HuH-7.5 (cell line): Measurements from ENCODE around the gene GCDH.
A peak's percentile ranks its signal among the peaks of the same experiment; 100 is the strongest.
"Not testable (repeated sequence)": the region's sequence is repeated elsewhere in the genome, so short reads cannot be mapped to it uniquely, and the experiment has no call there.

Experiments
- DNase-seq: peaks from one replicate; pipeline ENCODE4 v3.0.0; 2011; ENCODE audit warnings: low spot score

Gene GCDH

DNA sequence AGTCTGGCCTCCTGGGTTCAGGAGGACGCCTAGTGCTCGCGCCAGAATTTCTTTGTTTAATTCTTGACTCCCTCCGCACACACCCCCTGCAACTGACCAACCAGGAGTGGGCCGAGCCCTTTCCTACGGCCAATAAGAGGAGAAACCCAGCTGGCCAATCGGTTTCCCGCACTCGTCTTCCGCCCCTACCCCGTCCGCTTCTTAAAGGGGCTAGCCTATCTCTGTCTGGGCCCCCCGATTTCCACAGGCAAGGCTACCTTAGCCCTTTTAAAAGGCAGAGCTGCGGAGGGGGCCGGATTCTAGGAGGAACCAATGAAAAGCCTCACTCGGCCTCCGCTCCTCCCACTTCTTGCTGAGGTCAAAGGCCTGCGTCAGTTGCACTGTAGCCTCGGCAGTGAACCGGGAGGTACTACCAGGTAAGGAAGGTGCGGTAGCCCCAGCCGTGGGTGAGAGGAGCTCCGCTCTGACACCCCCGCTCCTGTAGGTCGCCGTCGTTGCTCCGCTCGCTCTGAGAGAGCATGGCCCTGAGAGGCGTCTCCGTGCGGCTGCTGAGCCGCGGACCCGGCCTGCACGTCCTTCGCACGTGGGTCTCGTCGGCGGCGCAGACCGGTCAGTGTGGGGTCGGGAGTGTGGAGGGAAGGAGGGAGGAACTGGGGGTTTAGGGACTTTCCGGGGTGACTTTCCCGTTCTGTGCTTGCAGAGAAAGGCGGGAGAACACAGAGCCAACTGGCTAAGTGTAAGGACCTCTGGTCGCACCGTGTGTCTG, at the start of gene GCDH:
GCDH (plus strand) TSS at position 374 of the 766 bp plus-strand sequence; CDS start at position 519, 145 bp downstream.
- DNase-seq, result peak; percentile 100

DNA sequence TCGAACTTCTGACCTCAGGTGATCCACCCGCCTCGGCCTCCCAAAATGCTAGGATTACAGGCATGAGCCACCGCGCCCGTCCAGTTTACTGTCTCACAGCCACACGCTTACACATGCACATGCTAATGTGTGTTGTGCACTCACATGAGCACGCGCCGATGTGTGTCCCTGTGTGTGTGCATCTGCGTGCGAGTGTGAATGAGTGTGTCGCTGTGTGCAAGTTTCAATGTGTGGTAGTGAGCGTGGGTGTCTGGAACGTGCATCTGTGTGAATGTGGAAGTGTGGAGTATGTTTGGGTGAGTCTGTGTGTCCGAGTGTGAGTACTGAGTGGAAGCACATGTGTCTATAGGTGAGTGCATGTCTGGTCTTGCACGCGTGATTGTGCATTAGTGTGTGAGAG, 48.4 kb upstream of the GCDH start:
- no peak for DNase-seq

DNA sequence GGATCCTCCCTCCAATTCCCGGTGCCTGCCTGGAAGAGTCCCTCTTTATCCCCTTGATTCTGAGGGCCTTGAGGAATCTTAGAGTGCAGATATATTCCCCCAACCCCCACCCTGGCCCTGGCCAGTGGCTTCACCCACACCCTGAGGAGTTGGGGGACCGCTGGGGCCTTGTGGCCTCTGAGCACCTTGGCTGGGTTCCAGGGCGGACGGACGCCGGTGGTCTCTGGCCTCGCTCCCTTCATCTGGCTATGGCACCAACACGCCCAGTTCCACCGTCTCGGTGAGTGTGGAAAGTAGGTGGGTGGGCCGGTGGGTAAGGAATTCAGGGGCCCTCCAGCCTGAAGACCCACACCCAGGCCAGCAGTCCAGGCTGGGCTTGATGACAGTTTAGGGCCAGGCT, 47.6 kb upstream of the GCDH start:
- no peak for DNase-seq

DNA sequence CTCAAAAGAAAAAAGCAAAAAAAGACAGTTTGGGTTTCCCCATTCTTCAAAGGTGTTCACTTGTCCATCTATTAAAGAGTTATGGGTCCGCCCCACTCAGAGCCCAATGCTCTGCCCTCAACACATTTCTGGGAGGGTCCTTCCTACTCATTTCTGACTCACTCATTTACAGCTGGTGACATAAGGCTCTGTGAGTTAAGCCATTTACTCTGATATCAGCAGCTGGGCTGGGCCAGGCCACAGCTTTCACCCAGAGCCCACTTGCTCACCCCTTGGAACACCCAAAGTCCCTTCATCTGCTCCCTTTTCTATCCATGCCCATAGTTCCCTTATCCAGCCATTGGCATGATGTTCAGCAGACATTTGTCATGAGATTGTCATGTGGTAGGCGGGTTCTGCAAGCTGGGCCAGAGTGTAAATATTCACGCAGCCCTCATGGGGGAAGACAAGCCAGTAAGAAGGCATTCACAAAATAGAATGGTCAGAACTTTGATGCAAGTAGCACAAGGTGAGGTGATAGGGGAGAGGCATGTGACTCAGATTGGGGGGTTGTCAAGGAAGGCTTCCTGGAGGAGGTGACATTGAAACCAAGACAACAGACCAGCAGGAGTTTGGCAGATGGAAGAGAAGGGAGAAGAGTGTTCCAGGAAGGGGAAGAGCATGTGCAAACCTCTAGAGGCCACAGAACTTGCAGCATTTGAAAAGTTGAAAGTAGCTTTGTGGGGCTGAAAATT, 46.8 kb upstream of the GCDH start:
- no peak for DNase-seq

DNA sequence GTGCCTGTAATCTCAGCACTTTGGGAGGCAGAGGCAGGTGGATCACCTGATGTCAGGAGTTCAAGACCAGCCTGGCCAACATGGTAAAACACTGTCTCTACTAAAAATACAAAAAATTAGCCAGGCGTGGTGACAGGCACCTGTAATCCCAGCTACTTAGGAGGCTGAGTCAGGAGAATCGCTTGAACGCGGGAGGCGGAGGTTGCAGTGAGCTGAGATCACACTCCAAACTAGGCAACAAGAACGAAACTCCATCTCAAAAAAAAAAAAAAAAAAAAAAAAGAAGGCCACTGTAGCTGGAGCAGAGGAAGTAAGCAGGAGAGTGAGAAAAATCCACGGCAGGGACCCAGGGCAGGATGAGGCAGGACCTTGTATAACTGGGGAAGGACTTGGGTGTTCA, 44.3 kb upstream of the GCDH start:
- DNase-seq, result not testable (repeated sequence)

DNA sequence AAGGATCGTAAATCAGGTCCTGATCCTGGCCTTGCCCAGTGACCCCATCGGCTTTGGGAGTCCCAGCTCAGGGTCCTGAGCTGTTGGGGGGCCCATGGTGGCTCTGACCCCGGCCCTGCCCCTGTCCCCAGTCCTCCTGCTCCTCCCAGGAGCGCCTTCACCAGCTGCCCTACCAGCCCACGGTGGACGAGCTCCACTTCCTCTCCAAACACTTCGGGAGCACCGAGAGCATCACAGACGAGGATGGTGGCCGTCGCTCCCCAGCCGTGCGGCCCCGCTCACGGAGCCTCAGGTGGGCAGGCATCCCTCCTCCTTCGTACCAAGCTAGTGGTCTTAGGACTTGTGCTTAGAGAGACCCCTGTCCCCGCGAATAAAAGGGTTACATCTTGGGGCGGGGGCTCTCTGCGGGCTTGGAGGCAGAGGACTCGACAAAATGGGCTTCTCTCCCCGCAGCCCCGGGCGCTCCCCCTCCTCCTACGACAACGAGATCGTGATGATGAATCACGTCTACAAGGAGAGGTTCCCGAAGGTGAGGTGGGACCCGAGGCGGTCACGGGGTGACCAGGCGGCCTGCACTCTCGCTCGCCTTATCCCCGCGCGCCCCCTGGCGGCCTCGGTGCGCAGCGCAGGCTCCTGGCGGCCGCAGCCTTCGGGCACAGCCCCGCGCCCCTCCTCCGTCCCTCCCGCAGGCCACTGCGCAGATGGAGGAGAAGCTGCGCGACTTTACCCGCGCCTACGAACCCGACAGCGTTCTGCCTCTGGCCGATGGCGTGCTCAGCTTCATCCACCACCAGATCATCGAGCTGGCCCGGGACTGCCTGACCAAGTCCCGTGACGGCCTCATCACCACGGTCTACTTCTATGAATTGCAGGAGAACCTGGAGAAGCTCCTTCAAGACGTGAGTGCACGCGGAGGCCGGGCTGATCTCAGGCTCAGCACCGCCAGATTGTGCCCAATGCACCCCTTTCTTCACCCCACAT, 43.5 kb upstream of the GCDH start:
- DNase-seq, result peak; percentile 93

DNA sequence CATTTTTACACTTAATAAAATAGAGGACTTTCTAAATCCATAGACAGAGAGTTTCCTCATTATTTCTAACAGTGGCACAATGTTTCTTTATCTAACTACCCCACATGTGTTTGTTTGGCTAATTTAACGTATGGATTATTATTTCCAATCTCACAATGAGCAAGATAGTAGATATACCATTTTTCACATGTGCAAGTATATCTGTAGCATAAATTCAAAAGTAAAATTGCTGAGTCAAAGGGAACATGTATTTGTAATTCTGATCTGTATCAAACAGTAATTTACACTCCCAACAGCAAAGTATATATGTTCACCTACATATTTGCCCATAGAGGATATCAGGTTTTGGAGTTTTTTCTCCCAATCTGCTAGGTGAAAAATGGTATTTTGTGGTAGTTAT, 34.3 kb upstream of the GCDH start:
- no peak for DNase-seq

DNA sequence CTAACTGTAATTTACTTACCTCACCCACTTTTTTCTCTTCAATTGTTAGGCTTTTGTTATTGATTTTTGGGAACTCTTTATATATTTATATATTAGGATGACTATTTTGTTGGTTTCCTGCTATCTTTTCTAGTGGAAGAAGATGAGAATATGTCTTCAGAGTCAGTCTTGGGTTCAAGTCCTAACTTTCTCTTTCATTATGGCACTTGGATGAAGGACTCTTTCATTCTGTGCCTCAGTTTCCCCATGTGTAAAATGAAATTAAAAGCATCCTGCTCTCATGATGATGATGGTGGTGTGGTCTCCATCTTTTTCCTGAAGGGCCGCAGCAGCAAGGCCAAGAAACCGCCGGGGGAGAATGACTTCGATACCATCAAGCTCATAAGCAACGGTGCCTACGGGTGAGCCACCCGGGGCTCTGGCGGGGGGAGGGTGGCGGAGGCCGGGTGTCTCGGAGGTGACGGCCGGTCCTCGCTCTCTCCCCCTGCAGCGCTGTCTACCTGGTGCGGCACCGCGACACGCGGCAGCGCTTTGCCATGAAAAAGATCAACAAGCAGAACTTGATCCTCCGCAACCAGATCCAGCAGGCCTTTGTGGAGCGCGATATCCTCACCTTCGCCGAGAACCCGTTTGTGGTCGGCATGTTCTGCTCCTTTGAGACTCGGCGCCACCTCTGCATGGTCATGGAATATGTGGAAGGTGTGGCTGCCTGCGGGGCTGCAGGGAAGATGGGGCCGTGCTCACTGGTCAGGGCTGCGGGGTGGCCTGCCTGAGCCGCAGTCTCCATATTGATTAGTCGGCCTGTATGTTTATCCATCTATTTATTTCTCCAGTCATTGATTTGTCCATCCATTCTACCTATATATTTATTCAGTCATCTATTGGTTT, 32.7 kb upstream of the GCDH start:
- no peak for DNase-seq

DNA sequence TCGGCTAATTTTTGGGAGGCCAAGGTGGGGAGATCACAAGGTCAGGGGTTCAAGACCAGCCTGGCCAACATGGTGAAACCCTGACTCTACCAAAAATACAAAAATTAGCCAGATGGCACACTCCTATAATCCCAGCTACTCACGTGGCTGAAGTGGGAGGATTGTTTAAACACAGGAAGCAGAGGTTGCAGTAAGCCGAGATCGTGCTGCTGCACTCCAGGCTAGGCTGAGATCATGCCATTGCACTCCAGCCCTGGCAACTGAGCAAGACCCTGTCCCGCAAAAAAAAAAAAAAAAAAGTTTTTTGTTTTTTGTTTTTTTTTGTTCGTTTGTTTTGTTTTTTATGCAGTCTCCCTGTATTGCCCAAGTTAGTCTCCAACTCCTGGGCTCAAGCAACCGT, 31.4 kb upstream of the GCDH start:
- no peak for DNase-seq

DNA sequence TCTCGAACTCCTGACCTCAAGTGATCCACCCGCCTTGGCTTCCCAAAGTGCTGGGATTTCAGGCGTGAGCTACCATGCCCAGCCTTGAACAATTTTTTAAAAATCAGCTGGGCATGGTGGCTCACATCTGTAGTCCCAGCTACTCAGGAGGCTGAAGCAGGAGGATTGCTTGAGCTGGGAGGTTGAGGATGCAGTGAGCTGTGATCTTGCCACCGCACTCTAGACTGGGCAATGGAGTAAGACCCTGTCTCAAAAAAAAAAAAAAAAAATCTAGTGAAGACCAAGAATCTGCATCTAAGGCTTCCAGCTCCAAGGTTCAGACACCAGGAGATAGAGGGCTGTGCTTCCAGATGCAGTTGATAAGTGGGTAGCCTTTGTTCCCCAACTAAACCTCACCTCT, 26.8 kb upstream of the GCDH start:
- DNase-seq, result no peak

DNA sequence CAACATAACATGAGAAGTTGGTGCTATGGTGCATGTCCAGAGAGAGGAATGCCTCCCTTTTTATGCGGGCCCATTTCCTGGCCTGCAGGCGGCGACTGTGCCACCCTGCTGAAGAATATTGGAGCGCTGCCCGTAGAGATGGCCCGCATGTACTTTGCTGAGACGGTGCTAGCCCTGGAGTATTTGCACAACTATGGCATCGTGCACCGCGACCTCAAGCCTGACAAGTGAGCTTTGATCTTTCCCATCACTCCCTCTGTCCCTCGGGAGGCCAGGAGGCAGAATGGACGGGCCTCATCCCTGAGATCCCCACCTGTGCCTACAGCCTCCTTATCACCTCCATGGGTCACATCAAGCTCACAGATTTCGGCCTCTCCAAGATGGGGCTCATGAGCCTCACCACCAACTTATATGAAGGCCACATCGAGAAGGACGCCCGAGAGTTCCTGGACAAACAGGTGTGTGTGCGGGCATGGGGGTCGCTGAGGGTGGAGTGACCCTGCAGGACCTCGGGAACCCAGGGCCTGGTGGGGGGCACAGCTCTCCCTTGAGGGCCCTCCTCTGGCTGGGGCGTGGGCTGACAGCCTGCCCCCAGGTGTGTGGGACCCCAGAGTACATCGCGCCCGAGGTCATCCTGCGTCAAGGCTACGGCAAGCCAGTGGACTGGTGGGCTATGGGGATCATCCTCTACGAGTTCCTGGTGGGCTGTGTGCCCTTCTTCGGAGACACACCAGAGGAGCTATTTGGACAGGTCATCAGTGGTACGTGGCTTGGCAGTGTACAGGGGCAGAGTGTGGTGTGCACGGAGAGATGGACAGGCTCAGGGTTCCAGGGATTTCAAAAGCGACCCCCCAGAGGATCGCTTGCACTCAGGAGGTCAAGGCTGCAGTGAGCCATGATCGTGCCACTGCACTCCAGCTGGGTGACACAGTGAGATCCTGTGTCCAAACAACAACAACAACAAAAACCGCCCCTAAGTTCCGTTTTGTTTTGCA, 25.9 kb upstream of the GCDH start:
- no peak for DNase-seq

DNA sequence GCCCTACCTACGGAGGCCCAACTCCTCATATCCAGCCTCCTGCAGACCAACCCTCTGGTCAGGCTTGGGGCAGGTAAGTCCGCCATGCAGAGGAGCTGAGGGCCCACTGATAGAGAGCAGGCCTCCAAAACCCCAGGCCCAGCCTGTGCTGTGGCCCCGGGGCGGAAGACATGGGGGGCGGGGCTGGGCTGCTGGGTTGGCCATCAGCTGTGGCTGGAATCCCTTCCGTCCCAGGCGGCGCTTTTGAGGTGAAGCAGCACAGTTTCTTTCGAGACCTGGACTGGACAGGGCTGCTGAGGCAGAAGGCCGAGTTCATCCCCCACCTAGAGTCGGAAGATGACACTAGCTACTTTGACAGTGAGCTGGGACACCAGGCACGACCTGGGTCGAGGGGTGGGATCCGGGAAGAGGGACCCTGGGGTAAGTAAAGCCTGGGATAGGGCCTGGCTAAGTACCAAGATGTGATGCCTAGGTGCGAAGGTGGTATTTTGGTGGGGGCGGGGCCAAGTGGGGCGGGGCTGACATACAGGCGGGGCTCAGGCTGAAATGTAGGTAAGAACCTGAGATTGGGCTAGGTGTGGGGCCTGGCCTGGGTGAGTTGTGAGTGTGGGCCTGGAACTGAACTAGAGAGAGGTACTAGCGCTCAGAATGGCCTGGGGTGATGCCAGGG, 25.1 kb upstream of the GCDH start:
- DNase-seq, result no peak

DNA sequence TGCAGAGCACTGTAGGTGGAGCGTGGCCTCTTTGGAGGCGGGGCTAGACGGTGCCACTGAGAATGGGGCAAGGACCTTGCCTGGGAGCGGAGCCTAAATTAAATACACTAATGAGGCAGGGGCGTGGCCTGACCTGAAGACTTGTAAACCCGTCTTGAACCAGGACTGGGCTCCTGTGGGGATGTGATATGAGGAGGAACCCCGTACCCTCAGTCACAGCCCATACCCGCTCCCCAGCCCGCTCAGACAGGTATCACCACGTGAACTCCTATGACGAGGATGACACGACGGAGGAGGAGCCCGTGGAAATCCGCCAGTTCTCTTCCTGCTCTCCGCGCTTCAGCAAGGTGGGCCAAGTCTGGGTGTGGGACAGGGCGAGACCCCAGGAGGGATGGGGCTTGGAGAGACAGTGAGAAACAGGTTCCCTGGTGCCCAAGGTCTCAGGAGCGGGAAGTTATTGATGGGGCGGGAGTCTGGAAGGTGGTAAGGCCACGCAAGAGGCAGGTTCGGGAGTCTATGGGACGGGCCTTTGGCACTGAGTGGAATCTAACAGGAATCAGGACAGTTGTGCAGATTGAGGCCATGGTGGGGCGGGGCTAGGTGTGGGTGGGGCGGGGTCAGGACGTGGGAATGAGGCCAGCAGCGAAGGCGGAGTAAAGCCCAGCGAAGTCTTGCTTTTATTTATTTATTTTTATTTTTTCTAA, 24.4 kb upstream of the GCDH start:
- no peak for DNase-seq

DNA sequence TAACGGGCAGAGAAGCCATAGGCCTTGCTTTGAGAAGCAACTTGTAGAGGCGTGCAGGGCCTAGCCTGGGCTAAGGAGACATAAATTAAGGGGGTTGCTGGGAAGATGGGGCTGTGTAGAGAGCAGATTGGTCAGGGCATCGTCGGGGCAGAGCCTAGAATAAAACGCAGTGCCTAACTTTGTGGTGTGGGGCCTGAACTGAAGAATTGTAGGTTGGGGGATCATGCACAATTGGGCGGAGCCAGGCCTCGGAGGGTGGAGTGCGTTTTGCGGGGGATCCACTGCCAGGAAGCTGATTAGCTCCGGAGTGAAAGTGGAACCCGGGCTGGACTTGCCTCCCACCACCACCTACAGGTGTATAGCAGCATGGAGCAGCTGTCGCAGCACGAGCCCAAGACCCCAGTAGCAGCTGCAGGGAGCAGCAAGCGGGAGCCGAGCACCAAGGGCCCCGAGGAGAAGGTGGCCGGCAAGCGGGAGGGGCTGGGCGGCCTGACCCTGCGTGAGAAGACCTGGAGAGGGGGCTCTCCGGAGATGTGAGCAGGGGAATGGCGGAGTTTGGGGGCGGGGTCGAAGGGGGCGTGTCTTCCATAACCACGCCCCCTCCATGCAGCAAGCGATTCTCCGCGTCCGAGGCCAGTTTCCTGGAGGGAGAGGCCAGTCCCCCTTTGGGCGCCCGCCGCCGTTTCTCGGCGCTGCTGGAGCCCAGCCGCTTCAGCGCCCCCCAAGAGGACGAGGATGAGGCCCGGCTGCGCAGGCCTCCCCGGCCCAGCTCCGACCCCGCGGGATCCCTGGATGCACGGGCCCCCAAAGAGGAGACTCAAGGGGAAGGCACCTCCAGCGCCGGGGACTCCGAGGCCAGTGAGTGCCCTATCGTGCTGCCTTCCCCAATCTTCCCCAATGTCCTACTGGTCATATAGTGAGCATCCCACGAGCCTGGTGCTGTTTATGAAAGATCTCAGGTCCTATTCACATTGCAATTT, 23.6 kb upstream of the GCDH start:
- peak; percentile 95 for DNase-seq

DNA sequence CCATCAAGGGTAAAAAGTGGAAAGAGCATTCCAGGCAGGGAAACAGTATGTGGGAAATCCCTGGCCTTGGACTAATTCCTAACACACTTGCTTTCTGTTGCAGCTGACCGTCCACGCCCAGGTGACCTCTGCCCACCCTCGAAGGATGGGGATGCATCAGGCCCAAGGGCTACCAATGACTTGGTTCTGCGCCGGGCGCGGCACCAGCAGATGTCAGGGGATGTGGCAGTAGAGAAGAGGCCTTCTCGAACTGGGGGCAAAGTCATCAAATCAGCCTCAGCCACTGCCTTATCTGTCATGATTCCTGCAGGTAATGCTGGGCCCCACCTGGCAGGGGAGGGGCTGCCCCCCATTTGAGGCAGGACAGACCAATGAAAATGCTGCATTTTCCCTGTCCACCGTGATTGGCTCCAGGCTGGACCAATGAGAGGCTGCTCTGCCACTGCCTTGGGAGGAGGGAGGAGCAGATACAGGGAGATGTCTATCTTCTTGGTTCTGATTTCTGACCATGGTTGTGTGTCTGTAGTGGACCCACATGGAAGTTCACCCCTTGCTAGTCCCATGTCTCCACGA, 22.3 kb upstream of the GCDH start:
- DNase-seq, result no peak

DNA sequence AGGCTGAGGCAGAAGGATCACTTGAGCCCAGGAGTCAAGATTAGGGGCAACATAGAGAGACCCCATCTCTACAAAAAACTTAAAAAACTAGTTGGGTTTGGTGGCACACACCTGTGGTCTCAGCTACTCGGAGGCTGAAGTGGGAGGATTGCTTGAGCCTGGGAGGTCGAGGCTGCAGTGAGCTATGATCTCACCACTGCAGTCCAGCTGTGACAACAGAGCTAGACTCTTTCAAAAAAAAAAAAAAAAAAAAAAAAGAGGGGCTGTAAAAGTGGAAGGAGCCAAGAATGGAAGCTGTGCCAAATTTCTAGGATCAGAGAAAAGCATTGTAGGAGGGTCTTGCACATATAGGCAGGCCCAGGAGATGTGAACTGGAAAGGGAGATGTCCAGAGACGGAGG, 19.3 kb upstream of the GCDH start:
- no peak for DNase-seq

DNA sequence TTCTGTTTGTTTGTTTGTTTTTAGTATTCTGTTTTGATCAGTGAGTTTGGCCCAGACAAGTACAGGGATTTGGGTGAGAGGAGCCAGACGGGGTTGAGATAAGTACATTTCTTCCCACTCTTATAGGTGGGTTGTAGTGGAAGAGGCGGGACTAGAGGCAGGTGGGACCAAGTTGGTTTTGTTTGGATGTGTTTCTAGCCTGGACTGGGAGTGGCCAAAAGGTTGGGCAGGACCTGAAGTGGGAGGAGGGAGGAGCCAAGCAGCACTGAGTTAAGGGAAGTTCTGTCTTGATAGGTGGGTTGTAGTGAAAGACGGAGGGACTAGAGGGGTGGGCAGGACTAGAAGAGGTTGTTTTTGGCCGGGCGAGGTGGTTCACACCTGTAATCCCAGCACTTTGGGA, 18.7 kb upstream of the GCDH start:
- DNase-seq, result no peak
